HEK293 (cell line): ENCODE results near the gene KITLG.

Source experiments
- CTCF ChIA-PET: fragments of 350-600 bp; formaldehyde crosslinking; extraction: SDS; loops from one replicate; lab custom pipeline; 2021; ENCODE audit warnings: antibody characterized with exemption; lab: Yijun Ruan, JAX
- POLR2A ChIA-PET: fragments of 300-600 bp; formaldehyde crosslinking; extraction: SDS; loops from one replicate; lab custom pipeline; 2020; ENCODE audit warnings: antibody characterized with exemption, inconsistent platforms; lab: Yijun Ruan, JAX
- H3K27ac ChIP-seq: fragments of 200-500 bp; sonication (Bioruptor generic); 2 replicates; pipeline ENCODE4 v1.5.1; 2014; ENCODE audit warnings: low read depth, low read length, control low read depth, inconsistent platforms; ENCODE audit errors: extremely low read depth
- H3K36me3 ChIP-seq, 2 experiments: fragments of 200-500 bp in 1 of 2; sonication (Bioruptor generic) in 1 of 2; 1 replicate in 1 of 2; 2 replicates in 1 of 2; pipeline ENCODE4 v1.5.1; 2014 to 2017; ENCODE audit warnings: inconsistent platforms in 2 of 2, low read length in 2 of 2; ENCODE audit not compliant: control insufficient read depth in 2 of 2, insufficient read depth in 1 of 2
- H3K4me1 ChIP-seq: fragments of 200-500 bp; sonication (Bioruptor generic); 2 replicates; pipeline ENCODE4 v1.5.1; 2014; ENCODE audit warnings: mild to moderate bottlenecking, low read length, inconsistent platforms; ENCODE audit not compliant: control insufficient read depth, insufficient read depth
- H3K4me3 ChIP-seq: 2 replicates; pipeline ENCODE4 v1.5.1; 2011; ENCODE audit warnings: low read depth, mild to moderate bottlenecking, control low read depth, low read length, moderate library complexity
- H3K9me3 ChIP-seq: fragments of 200-500 bp; sonication (Bioruptor generic); 2 replicates; pipeline ENCODE4 v1.5.1; 2014; ENCODE audit warnings: low read depth, low read length, inconsistent platforms; ENCODE audit not compliant: control insufficient read depth, insufficient read depth
- AEBP2 ChIP-seq: fragments of 450-650 bp; formaldehyde crosslinking; IDR thresholded peaks from 2 replicates; pipeline ENCODE4 v1.5.1; 2016; ENCODE audit warnings: missing biosample characterization, missing genetic modification characterization, borderline replicate concordance
- BCL11B ChIP-seq: fragments of 450-650 bp; formaldehyde crosslinking; IDR thresholded peaks from 2 replicates; pipeline ENCODE4 v1.5.1; 2016; ENCODE audit warnings: low read depth, missing biosample characterization, missing genetic modification characterization
- HOXD13 ChIP-seq: sonication (generic); formaldehyde crosslinking; IDR thresholded peaks from 2 replicates; pipeline ENCODE4 v1.8.0; 2022; ENCODE audit warnings: missing genetic modification reagents, borderline replicate concordance
- MZF1 ChIP-seq: fragments of 450-650 bp; formaldehyde crosslinking; IDR thresholded peaks from 2 replicates; pipeline ENCODE4 v1.5.1; 2017; ENCODE audit warnings: missing biosample characterization, missing genetic modification characterization, borderline replicate concordance
- PRDM2 ChIP-seq: fragments of 450-650 bp; formaldehyde crosslinking; IDR thresholded peaks from 2 replicates; pipeline ENCODE4 v1.5.1; 2016; ENCODE audit warnings: missing biosample characterization, missing genetic modification characterization, borderline replicate concordance
- REST ChIP-seq: fragments of 450-650 bp; formaldehyde crosslinking; IDR thresholded peaks from 2 replicates; pipeline ENCODE4 v1.5.1; 2016; ENCODE audit warnings: missing biosample characterization, missing genetic modification characterization
- WT1 ChIP-seq: fragments of 450-650 bp; formaldehyde crosslinking; IDR thresholded peaks from 2 replicates; pipeline ENCODE4 v1.5.1; 2016; ENCODE audit warnings: missing biosample characterization, missing genetic modification characterization
- ZBTB10 ChIP-seq: fragments of 450-650 bp; formaldehyde crosslinking; IDR thresholded peaks from 2 replicates; pipeline ENCODE4 v1.5.1; 2016; ENCODE audit warnings: missing biosample characterization, missing genetic modification characterization
- ZBTB26 ChIP-seq: fragments of 450-650 bp; formaldehyde crosslinking; optimal IDR thresholded peaks from 2 replicates; pipeline ENCODE3; 2016; ENCODE audit warnings: missing biosample characterization, mild to moderate bottlenecking, missing genetic modification characterization
- ZIC2 ChIP-seq: fragments of 450-650 bp; formaldehyde crosslinking; IDR thresholded peaks from 2 replicates; pipeline ENCODE4 v1.5.1; 2016; ENCODE audit warnings: missing biosample characterization, missing genetic modification characterization
- ZNF221 ChIP-seq: fragments of 450-650 bp; formaldehyde crosslinking; IDR thresholded peaks from 2 replicates; pipeline ENCODE4 v1.5.1; 2017; ENCODE audit warnings: missing biosample characterization, missing genetic modification characterization, borderline replicate concordance
- ZNF23 ChIP-seq: fragments of 450-650 bp; formaldehyde crosslinking; IDR thresholded peaks from 2 replicates; pipeline ENCODE4 v1.5.1; 2016; ENCODE audit warnings: missing biosample characterization, missing genetic modification characterization, borderline replicate concordance
- ZNF394 ChIP-seq: fragments of 450-650 bp; formaldehyde crosslinking; IDR thresholded peaks from 2 replicates; pipeline ENCODE4 v1.5.1; 2016; ENCODE audit warnings: missing biosample characterization, missing genetic modification characterization, mild to moderate bottlenecking, moderate library complexity, borderline replicate concordance
- ZNF433 ChIP-seq: fragments of 450-650 bp; formaldehyde crosslinking; IDR thresholded peaks from 2 replicates; pipeline ENCODE4 v1.5.1; 2016; ENCODE audit warnings: missing biosample characterization, missing genetic modification characterization, low read depth
- ZNF48 ChIP-seq: fragments of 450-650 bp; formaldehyde crosslinking; IDR thresholded peaks from 2 replicates; pipeline ENCODE4 v1.5.1; 2016; ENCODE audit warnings: missing biosample characterization, missing genetic modification characterization
- ZNF560 ChIP-seq: fragments of 450-650 bp; formaldehyde crosslinking; IDR thresholded peaks from 2 replicates; pipeline ENCODE4 v1.5.1; 2017; ENCODE audit warnings: missing biosample characterization, missing genetic modification characterization, borderline replicate concordance
- ZNF571 ChIP-seq: fragments of 450-650 bp; formaldehyde crosslinking; IDR thresholded peaks from 2 replicates; pipeline ENCODE4 v1.5.0; 2017; ENCODE audit warnings: missing biosample characterization, missing genetic modification characterization
- ZNF596 ChIP-seq: fragments of 450-650 bp; IDR thresholded peaks from 2 replicates; pipeline ENCODE4 v1.5.0; 2018; ENCODE audit warnings: missing biosample characterization, mild to moderate bottlenecking, missing genetic modification characterization, moderate library complexity
- ZSCAN30 ChIP-seq: fragments of 450-650 bp; IDR thresholded peaks from 2 replicates; pipeline ENCODE4 v1.5.1; 2018; ENCODE audit warnings: missing biosample characterization, mild to moderate bottlenecking, missing genetic modification characterization, moderate library complexity

KITLG gene

GRCh38 chr12:88516811-88517210 is 63.5 kb downstream of the KITLG start (continued):
- no peak for TF ChIP-seq PRDM2
- no peak for TF ChIP-seq ZNF23 (tag by site-specific recombination)
- no peak for TF ChIP-seq ZNF433
- no peak for TF ChIP-seq ZNF394 (tag by site-specific recombination)
- TF ChIP-seq, all 188 proteins: peak for 0

- no peak overlapping the region for H3K27ac ChIP-seq
- no peaks in the 10 kb centered on the region for H3K4me1 ChIP-seq
- H3K36me3 ChIP-seq: peaks cover 0 to 8% of the 10 kb centered on the region in 2 experiments; a peak in 1 of 3 replicates
- ChIA-PET CTCF (interaction anchor here (0.6 kb wide), 2 partner anchors 273 to 298 kb away, joined by 3 to 4 read pairs; no protein-coding TSS in a partner anchor), POLR2A (no interaction called here)
- no peaks in the 10 kb centered on the region for H3K9me3 ChIP-seq
- TF ChIP-seq ZBTB10 (no peak), HOXD13 (CRISPR knock-in tag) (no peak), MZF1 (tag by site-specific recombination) (no peak), WT1 (tag by site-specific recombination) (no peak), ZNF560 (tag by site-specific recombination) (no peak), ZNF571 (tag by site-specific recombination) (no peak), BCL11B (tag by site-specific recombination) (no peak), ZNF48 (tag by site-specific recombination) (no peak), ZBTB26 (tag by site-specific recombination) (no peak), ZSCAN30 (tag by site-specific recombination) (no peak), ZIC2 (tag by site-specific recombination) (no peak), REST (tag by site-specific recombination) (no peak), ZNF596 (no peak), ZNF221 (no peak), AEBP2 (tag by site-specific recombination) (no peak)
- no peak overlapping the region for H3K4me3 ChIP-seq
These were observed 69.4 kb downstream of the KITLG start for GRCh38 chr12:88510843-88511242.
